HEK293 (cell line): Measurements from ENCODE around the gene ZNF274.

Experiments
- ELK4 ChIP-seq: IDR thresholded peaks from 2 replicates; pipeline ENCODE4 v1.6.1; 2011; ENCODE audit warnings: mild to moderate bottlenecking, low read depth, low read length, borderline replicate concordance
- YY2 ChIP-seq: fragments of 450-650 bp; formaldehyde crosslinking; IDR thresholded peaks from 2 replicates; pipeline ENCODE4 v1.5.1; 2016; ENCODE audit warnings: missing biosample characterization, missing genetic modification characterization
- ZBTB26 ChIP-seq: fragments of 450-650 bp; formaldehyde crosslinking; optimal IDR thresholded peaks from 2 replicates; pipeline ENCODE3; 2016; ENCODE audit warnings: missing biosample characterization, mild to moderate bottlenecking, missing genetic modification characterization
- ZFHX2 ChIP-seq: fragments of 450-650 bp; formaldehyde crosslinking; conservative IDR thresholded peaks from 2 replicates; pipeline ENCODE4 v1.5.1; 2016; ENCODE audit warnings: missing biosample characterization, missing genetic modification characterization
- ZIC2 ChIP-seq: fragments of 450-650 bp; formaldehyde crosslinking; IDR thresholded peaks from 2 replicates; pipeline ENCODE4 v1.5.1; 2016; ENCODE audit warnings: missing biosample characterization, missing genetic modification characterization
- ZNF10 ChIP-seq: fragments of 450-650 bp; formaldehyde crosslinking; IDR thresholded peaks from 2 replicates; pipeline ENCODE4 v1.5.1; 2017; ENCODE audit warnings: missing biosample characterization, missing genetic modification characterization
- ZNF157 ChIP-seq: fragments of 450-650 bp; formaldehyde crosslinking; IDR thresholded peaks from 2 replicates; pipeline ENCODE4 v1.5.1; 2016; ENCODE audit warnings: missing biosample characterization, missing genetic modification characterization
- ZNF19 ChIP-seq: fragments of 450-650 bp; formaldehyde crosslinking; IDR thresholded peaks from 2 replicates; pipeline ENCODE4; 2016; ENCODE audit warnings: missing biosample characterization, missing genetic modification characterization, low read depth
- ZNF248 ChIP-seq: fragments of 450-650 bp; formaldehyde crosslinking; IDR thresholded peaks from 2 replicates; pipeline ENCODE4 v1.5.1; 2017; ENCODE audit warnings: missing biosample characterization, missing genetic modification characterization
- ZNF280C ChIP-seq: fragments of 450-650 bp; formaldehyde crosslinking; IDR thresholded peaks from 2 replicates; pipeline ENCODE4 v1.5.1; 2016; ENCODE audit warnings: missing biosample characterization, missing genetic modification characterization
- ZNF416 ChIP-seq: fragments of 450-650 bp; formaldehyde crosslinking; IDR thresholded peaks from 2 replicates; pipeline ENCODE4 v1.5.1; 2016; ENCODE audit warnings: missing biosample characterization, missing genetic modification characterization
- ZNF518A ChIP-seq: fragments of 450-650 bp; formaldehyde crosslinking; conservative IDR thresholded peaks from 2 replicates; pipeline ENCODE4 v1.5.1; 2016; ENCODE audit warnings: low read depth, missing biosample characterization, missing genetic modification characterization
- ZNF530 ChIP-seq: fragments of 450-650 bp; formaldehyde crosslinking; IDR thresholded peaks from 2 replicates; pipeline ENCODE4 v1.5.1; 2016; ENCODE audit warnings: low read depth, missing biosample characterization, missing genetic modification characterization
- ZNF585B ChIP-seq: fragments of 450-650 bp; formaldehyde crosslinking; IDR thresholded peaks from 2 replicates; pipeline ENCODE4 v1.5.1; 2016; ENCODE audit warnings: missing biosample characterization, missing genetic modification characterization
- ZNF670 ChIP-seq: fragments of 450-650 bp; formaldehyde crosslinking; IDR thresholded peaks from 2 replicates; pipeline ENCODE4 v1.5.1; 2016; ENCODE audit warnings: missing biosample characterization, missing genetic modification characterization, low read depth
- ZNF707 ChIP-seq: fragments of 450-650 bp; formaldehyde crosslinking; IDR thresholded peaks from 2 replicates; pipeline ENCODE4 v1.5.1; 2016; ENCODE audit warnings: missing biosample characterization, missing genetic modification characterization
- ZNF785 ChIP-seq: fragments of 450-650 bp; formaldehyde crosslinking; IDR thresholded peaks from 2 replicates; pipeline ENCODE4 v1.5.1; 2016; ENCODE audit warnings: missing biosample characterization, missing genetic modification characterization
- ZNF843 ChIP-seq: fragments of 450-650 bp; formaldehyde crosslinking; IDR thresholded peaks from 2 replicates; pipeline ENCODE4 v1.5.1; 2016; ENCODE audit warnings: missing biosample characterization, missing genetic modification characterization
- ZSCAN16 ChIP-seq: fragments of 450-650 bp; formaldehyde crosslinking; IDR thresholded peaks from 2 replicates; pipeline ENCODE4 v1.5.1; 2016; ENCODE audit warnings: missing biosample characterization, missing genetic modification characterization
- TF ChIP-seq, protein P1 (sequence below): fragments of 450-650 bp; formaldehyde crosslinking; IDR thresholded peaks from 2 replicates; pipeline ENCODE4 v1.5.1; 2016; ENCODE audit warnings: missing biosample characterization, missing genetic modification characterization
- TF ChIP-seq, protein P2 (sequence below): fragments of 450-650 bp; formaldehyde crosslinking; IDR thresholded peaks from 2 replicates; pipeline ENCODE4 v1.5.1; 2016; ENCODE audit warnings: missing biosample characterization, missing genetic modification characterization
- TF ChIP-seq, protein P3 (sequence below): fragments of 450-650 bp; formaldehyde crosslinking; IDR thresholded peaks from 2 replicates; pipeline ENCODE4 v1.5.1; 2016; ENCODE audit warnings: missing biosample characterization, missing genetic modification characterization, borderline replicate concordance
- TF ChIP-seq, protein P4 (sequence below): fragments of 450-650 bp; IDR thresholded peaks from 2 replicates; pipeline ENCODE4 v1.5.1; 2018; ENCODE audit warnings: missing biosample characterization, missing genetic modification characterization

ZNF274 gene

GRCh38 chr19:58182989-58183816, at the start of gene ZNF274 (continued):
- no peak for TF ChIP-seq ELK4
- no peak for TF ChIP-seq ZIC2 (tag by site-specific recombination)
- TF ChIP-seq ZNF518A (tag by site-specific recombination), result peak; percentile 78; the same call in 1 of the 2 replicates
- TF ChIP-seq, protein P1, sequence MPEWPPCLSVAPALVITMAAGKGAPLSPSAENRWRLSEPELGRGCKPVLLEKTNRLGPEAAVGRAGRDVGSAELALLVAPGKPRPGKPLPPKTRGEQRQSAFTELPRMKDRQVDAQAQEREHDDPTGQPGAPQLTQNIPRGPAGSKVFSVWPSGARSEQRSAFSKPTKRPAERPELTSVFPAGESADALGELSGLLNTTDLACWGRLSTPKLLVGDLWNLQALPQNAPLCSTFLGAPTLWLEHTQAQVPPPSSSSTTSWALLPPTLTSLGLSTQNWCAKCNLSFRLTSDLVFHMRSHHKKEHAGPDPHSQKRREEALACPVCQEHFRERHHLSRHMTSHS (tag by site-specific recombination), result no peak
- TF ChIP-seq ZNF670, result no peak
- peak; percentile 92; the same call in 1 of the 2 replicates for TF ChIP-seq ZNF530 (tag by site-specific recombination)
- peak; percentile 37 for TF ChIP-seq ZFHX2 (tag by site-specific recombination)
- TF ChIP-seq, protein P2, sequence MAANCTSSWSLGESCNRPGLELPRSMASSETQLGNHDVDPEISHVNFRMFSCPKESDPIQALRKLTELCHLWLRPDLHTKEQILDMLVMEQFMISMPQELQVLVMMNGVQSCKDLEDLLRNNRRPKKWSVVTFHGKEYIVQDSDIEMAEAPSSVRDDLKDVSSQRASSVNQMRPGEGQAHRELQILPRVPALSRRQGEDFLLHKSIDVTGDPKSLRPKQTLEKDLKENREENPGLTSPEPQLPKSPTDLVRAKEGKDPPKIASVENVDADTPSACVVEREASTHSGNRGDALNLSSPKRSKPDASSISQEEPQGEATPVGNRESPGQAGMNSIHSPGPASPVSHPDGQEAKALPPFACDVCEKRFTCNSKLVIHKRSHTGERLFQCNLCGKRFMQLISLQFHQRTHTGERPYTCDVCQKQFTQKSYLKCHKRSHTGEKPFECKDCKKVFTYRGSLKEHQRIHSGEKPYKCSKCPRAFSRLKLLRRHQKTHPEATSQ (tag by site-specific recombination), result peak; percentile 75
- TF ChIP-seq, protein P3, sequence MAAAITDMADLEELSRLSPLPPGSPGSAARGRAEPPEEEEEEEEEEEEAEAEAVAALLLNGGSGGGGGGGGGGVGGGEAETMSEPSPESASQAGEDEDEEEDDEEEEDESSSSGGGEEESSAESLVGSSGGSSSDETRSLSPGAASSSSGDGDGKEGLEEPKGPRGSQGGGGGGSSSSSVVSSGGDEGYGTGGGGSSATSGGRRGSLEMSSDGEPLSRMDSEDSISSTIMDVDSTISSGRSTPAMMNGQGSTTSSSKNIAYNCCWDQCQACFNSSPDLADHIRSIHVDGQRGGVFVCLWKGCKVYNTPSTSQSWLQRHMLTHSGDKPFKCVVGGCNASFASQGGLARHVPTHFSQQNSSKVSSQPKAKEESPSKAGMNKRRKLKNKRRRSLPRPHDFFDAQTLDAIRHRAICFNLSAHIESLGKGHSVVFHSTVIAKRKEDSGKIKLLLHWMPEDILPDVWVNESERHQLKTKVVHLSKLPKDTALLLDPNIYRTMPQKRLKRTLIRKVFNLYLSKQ (tag by site-specific recombination), result no peak
- no peak; the same call in 1 of the 2 replicates for TF ChIP-seq ZNF10 (tag by site-specific recombination)
- 0 out of 2 replicates have a peak, but pooled peaks have one; percentile 28 for TF ChIP-seq ZSCAN16 (tag by site-specific recombination)
- TF ChIP-seq ZNF280C (tag by site-specific recombination), result no peak
- no peak for TF ChIP-seq ZNF19
- peak; percentile 95 for TF ChIP-seq YY2 (tag by site-specific recombination)
- 0 out of 2 replicates have a peak, but pooled peaks have one; percentile 10 for TF ChIP-seq ZNF585B (tag by site-specific recombination)
- peak; percentile 96 for TF ChIP-seq ZBTB26 (tag by site-specific recombination)
- TF ChIP-seq, protein P4, sequence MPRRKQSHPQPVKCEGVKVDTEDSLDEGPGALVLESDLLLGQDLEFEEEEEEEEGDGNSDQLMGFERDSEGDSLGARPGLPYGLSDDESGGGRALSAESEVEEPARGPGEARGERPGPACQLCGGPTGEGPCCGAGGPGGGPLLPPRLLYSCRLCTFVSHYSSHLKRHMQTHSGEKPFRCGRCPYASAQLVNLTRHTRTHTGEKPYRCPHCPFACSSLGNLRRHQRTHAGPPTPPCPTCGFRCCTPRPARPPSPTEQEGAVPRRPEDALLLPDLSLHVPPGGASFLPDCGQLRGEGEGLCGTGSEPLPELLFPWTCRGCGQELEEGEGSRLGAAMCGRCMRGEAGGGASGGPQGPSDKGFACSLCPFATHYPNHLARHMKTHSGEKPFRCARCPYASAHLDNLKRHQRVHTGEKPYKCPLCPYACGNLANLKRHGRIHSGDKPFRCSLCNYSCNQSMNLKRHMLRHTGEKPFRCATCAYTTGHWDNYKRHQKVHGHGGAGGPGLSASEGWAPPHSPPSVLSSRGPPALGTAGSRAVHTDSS, result no peak
- no peak for TF ChIP-seq ZNF707 (tag by site-specific recombination)
- no peak for TF ChIP-seq ZNF416 (tag by site-specific recombination)
- TF ChIP-seq ZNF157 (tag by site-specific recombination), result no peak
- 0 out of 2 replicates have a peak, but pooled peaks have one; percentile 12 for TF ChIP-seq ZNF785
- TF ChIP-seq ZNF843, result peak; percentile 76
- no peak for TF ChIP-seq ZNF248 (tag by site-specific recombination)
